IMR-90 (cell line): ENCODE data around the gene MED22. TPM values are rescaled to one million over a fixed set of nuclear protein-coding genes. Genes with fewer than 3 reads are reported as not detected.

ENCODE experiments used
- ATAC-seq: fragments of 200-7000 bp; cut with Tn5 transposase; 2 replicates; pipeline ENCODE4 v1.9.1; 2020; ENCODE audit warnings: low read depth, mild to moderate bottlenecking, moderate library complexity
- BruUV-seq: library from RNA; stranded (reverse); fragments of 400-500 nt; replicated peaks from 2 replicates; lab custom pipeline; 2021; lab: Mats Ljungman, UMichigan
- CTCF ChIA-PET: fragments of 300-600 bp; formaldehyde crosslinking; extraction: SDS; loops from one replicate; lab custom pipeline; 2021; ENCODE audit warnings: antibody characterized with exemption; lab: Yijun Ruan, JAX
- POLR2A ChIA-PET: fragments of 300-600 bp; sonication (Branson Sonifier 250); formaldehyde crosslinking; loops from one replicate; lab custom pipeline; 2022; ENCODE audit warnings: antibody characterized with exemption; ENCODE audit not compliant: unreplicated experiment; lab: Charles Lee
- DNase-seq: peaks from one replicate; pipeline ENCODE4 v3.0.0; 2013
- H2AFZ ChIP-seq: replicated peaks from 2 replicates; pipeline ENCODE3; 2013; ENCODE audit warnings: low read length, mild to moderate bottlenecking; ENCODE audit not compliant: poor library complexity
- H2AK5ac ChIP-seq: 2 replicates; pipeline ENCODE4 v1.6.1; 2013; ENCODE audit warnings: low read depth, low read length, inconsistent platforms
- H2AK9ac ChIP-seq: replicated peaks from 2 replicates; pipeline ENCODE3; 2013; ENCODE audit warnings: mild to moderate bottlenecking, low read depth, low read length, moderate library complexity; ENCODE audit not compliant: poor library complexity
- H2BK120ac ChIP-seq: 2 replicates; pipeline ENCODE4 v1.6.1; 2013; ENCODE audit warnings: low read depth, low read length, inconsistent platforms
- H2BK15ac ChIP-seq: 3 replicates; pipeline ENCODE4 v1.6.1; 2013; ENCODE audit warnings: low read depth, low read length, inconsistent platforms
- H2BK20ac ChIP-seq: 2 replicates; pipeline ENCODE4 v1.6.1; 2013; ENCODE audit warnings: low read depth, mild to moderate bottlenecking, inconsistent platforms, low read length, moderate library complexity
- H2BK5ac ChIP-seq: 2 replicates; pipeline ENCODE4 v1.6.1; 2013; ENCODE audit warnings: mild to moderate bottlenecking, low read depth, low read length, inconsistent platforms; ENCODE audit not compliant: poor library complexity, severe bottlenecking
- H3K14ac ChIP-seq: replicated peaks from 2 replicates; pipeline ENCODE4 v1.6.1; 2013; ENCODE audit warnings: low read depth, low read length, inconsistent platforms
- H3K18ac ChIP-seq: 2 replicates; pipeline ENCODE4 v1.6.1; 2013; ENCODE audit warnings: low read depth, low read length, control low read depth
- H3K23ac ChIP-seq: 2 replicates; pipeline ENCODE4 v1.6.1; 2013; ENCODE audit warnings: low read depth, low read length, inconsistent platforms
- H3K27ac ChIP-seq: 2 replicates; pipeline ENCODE4 v1.5.1; 2013; ENCODE audit warnings: mild to moderate bottlenecking, control low read depth, low read length; ENCODE audit not compliant: insufficient read depth
- H3K27me3 ChIP-seq: 2 replicates; pipeline ENCODE4 v1.6.1; 2013; ENCODE audit warnings: low read length; ENCODE audit not compliant: control insufficient read depth, insufficient read depth
- H3K36me3 ChIP-seq: 2 replicates; pipeline ENCODE4 v1.6.1; 2013; ENCODE audit warnings: low read length, mixed read lengths; ENCODE audit not compliant: control insufficient read depth, insufficient read depth
- H3K4ac ChIP-seq: 2 replicates; pipeline ENCODE4 v1.6.1; 2013; ENCODE audit warnings: low read depth, low read length, inconsistent platforms
- H3K4me1 ChIP-seq: 2 replicates; pipeline ENCODE4 v1.6.1; 2013; ENCODE audit warnings: low read length, mixed read lengths; ENCODE audit not compliant: control insufficient read depth, insufficient read depth
- H3K4me2 ChIP-seq: 2 replicates; pipeline ENCODE4 v1.6.1; 2013; ENCODE audit warnings: low read depth, mild to moderate bottlenecking, control low read depth, low read length, moderate library complexity
- H3K4me3 ChIP-seq: 2 replicates; pipeline ENCODE4 v1.5.1; 2013; ENCODE audit warnings: low read depth, mild to moderate bottlenecking, control low read depth, low read length, moderate library complexity; ENCODE audit not compliant: insufficient read depth
- H3K56ac ChIP-seq: 2 replicates; pipeline ENCODE4 v1.6.1; 2013; ENCODE audit warnings: low read length, inconsistent platforms; ENCODE audit not compliant: insufficient read depth; ENCODE audit errors: extremely low read depth
- H3K79me1 ChIP-seq, 2 experiments: 2 replicates each; pipeline ENCODE4 v1.6.1; 2013; ENCODE audit warnings: low read length in 2 of 2, inconsistent platforms in 1 of 2, low read depth in 1 of 2
- H3K9ac ChIP-seq: 2 replicates; pipeline ENCODE4 v1.6.1; 2013; ENCODE audit warnings: low read depth, low read length, control low read depth
- H3K9me1 ChIP-seq: 2 replicates; pipeline ENCODE4 v1.6.1; 2013; ENCODE audit warnings: low read length, inconsistent platforms; ENCODE audit not compliant: insufficient read depth
- H3K9me3 ChIP-seq: 2 replicates; pipeline ENCODE4 v1.6.1; 2013; ENCODE audit warnings: low read length; ENCODE audit not compliant: control insufficient read depth, insufficient read depth
- H4K20me1 ChIP-seq: 2 replicates; pipeline ENCODE4 v1.6.1; 2013; ENCODE audit warnings: low read length, inconsistent platforms; ENCODE audit not compliant: insufficient read depth
- H4K5ac ChIP-seq: 2 replicates; pipeline ENCODE4 v1.6.1; 2013; ENCODE audit warnings: mild to moderate bottlenecking, low read depth, low read length, control low read depth
- H4K8ac ChIP-seq, 2 experiments: 2 replicates each; pipeline ENCODE4 v1.6.1; 2013; ENCODE audit warnings: low read depth in 2 of 2, low read length in 2 of 2, control low read depth in 1 of 2, inconsistent platforms in 1 of 2
- H4K91ac ChIP-seq: 2 replicates; pipeline ENCODE4 v1.6.1; 2013; ENCODE audit warnings: low read depth, low read length, inconsistent platforms; ENCODE audit not compliant: insufficient read depth
- CHD1 ChIP-seq: IDR thresholded peaks from 2 replicates; pipeline ENCODE4 v1.6.1; 2012; ENCODE audit warnings: low read depth, low read length, improper control_type of control experiment
- MAFK ChIP-seq: IDR thresholded peaks from 2 replicates; pipeline ENCODE4 v1.6.1; 2012; ENCODE audit warnings: low read depth, low read length, improper control_type of control experiment
- RCOR1 ChIP-seq: IDR thresholded peaks from 2 replicates; pipeline ENCODE4 v1.6.1; 2012; ENCODE audit warnings: mild to moderate bottlenecking, low read length, improper control_type of control experiment; ENCODE audit not compliant: insufficient replicate concordance
- SMC3 ChIP-seq: fragments of 150-350 bp; IDR thresholded peaks from 2 replicates; pipeline ENCODE4 v1.6.1; 2016; ENCODE audit warnings: low read depth, mild to moderate bottlenecking, antibody characterized with exemption, low read length, moderate library complexity
- USF2 ChIP-seq: fragments of 150-350 bp; IDR thresholded peaks from 2 replicates; pipeline ENCODE4 v1.6.1; 2017; ENCODE audit warnings: mild to moderate bottlenecking, antibody characterized with exemption, low read length, low read depth
- WGBS, 2 experiments: methylation state at CpG; one replicate each; pipeline versions ENCODE4 v1.1.5 to v1.1.7; 2013; ENCODE audit warnings: missing lambda C conversion rate in 2 of 2; ENCODE audit not compliant: insufficient read length in 1 of 2; ENCODE audit errors: extremely low coverage in 2 of 2; 5-methylcytosine and 5-hydroxymethylcytosine counted together
- dilution Hi-C: fragments of 300-500 bp; cut with HindIII; formaldehyde crosslinking; loops from one replicate; pipeline ENCODE4 v1.14.3; 2018; ENCODE audit warnings: low sequenced_read_pairs; ENCODE audit not compliant: unreplicated experiment
- in situ Hi-C: fragments of 300-500 bp; cut with MboI; formaldehyde crosslinking; loops from 3 replicates; pipeline ENCODE4 v1.14.3; 2019; ENCODE audit warnings: low sequenced_read_pairs, inconsistent platforms, mixed read lengths
- intact Hi-C: fragments of 100-400 bp; cut with micrococcal nuclease; formaldehyde crosslinking; loops from 2 replicates; pipeline ENCODE4 v1.10.0; 2022
- polyA plus RNA-seq, 3 experiments: library from polyadenylated mRNA; depleted of rRNA; stranded (reverse); fragments of >200 nt; gene quantifications; 2 replicates each; pipeline ENCODE4 v1.2.3, GENCODE V29; 2012; ENCODE audit warnings: low replicate concordance in 1 of 3
- total RNA-seq: library from RNA; depleted of rRNA; stranded (reverse); fragments of >200 nt; gene quantifications from 2 replicates; pipeline ENCODE4 v1.2.3, GENCODE V29; 2012
- TF ChIP-seq, protein P1 (sequence below): conservative IDR thresholded peaks from 2 replicates; pipeline ENCODE4 v1.5.1; 2012; ENCODE audit warnings: mild to moderate bottlenecking, low read depth, low read length, improper control_type of control experiment

The MED22 gene
- total and polyA plus RNA-seq, 2 of the 4 experiments (the other 2 are of a cell fraction) = 7.9 to 28.3 TPM

DNA sequence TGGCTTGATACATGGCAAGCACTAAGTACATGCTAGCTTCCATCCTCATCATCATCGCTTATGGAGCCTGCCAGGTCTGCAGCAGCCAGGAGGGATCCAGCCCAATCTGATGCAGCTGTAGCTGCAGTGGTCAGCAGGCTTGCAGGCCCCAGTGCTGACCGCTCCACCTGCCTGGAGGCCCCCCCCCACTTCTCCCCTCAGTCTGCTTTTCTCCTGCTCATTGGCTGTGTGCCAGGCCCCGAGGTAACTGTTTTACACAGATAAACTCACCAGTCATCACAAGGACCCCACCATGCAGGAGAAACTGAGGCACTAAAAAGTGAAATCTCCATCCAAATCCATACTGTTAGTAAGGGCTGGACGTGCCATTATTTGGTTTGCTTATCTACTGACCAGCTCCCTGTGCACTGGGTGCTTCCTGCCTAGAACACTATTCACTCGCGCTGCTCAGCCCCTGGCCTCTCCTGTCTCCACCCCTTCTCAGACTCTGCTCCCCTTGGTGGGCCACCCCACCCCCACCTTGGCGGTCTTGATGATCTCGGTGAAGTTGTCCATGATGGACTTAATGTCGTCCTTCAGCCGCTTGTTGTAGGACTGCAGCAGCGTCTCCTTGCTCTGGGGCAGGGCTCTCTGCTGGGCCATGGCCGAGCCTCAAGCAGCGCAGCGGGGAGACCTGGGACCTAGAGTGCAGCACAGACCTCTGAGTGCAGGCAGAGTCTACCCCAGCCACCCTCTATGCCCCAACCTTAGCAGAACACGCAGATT, 1.7 kb downstream of the MED22 start:
- Histone ChIP-seq H2AK5ac (peak overlapping the region; percentile 44; the same call in 1 of the 2 replicates), H4K20me1 (peaks cover 38% of the 10 kb centered on the region), H2BK20ac (no peak overlapping the region), H4K8ac (no peak overlapping the region), H3K79me1 (peaks cover 31 to 69% of the 10 kb centered on the region in 2 experiments), H2AFZ (peak overlapping the region; percentile 77), H2BK120ac (no peak overlapping the region), H3K9ac (peak overlapping the region; percentile 75), H3K9me3 (no peaks in the 10 kb centered on the region), H3K9me1 (peaks cover 6% of the 10 kb centered on the region; the same call in 1 of the 2 replicates), H2BK5ac (no peak overlapping the region), H3K18ac (no peak overlapping the region), H3K27me3 (no peaks in the 10 kb centered on the region), H3K27ac (peak overlapping the region; percentile 16; the same call in 1 of the 2 replicates), H3K4me1 (peaks cover 16% of the 10 kb centered on the region), H3K4me3 (peak overlapping the region; percentile 74; the same call in 1 of the 2 replicates), H4K91ac (no peak overlapping the region), H3K23ac (peak overlapping the region; percentile 38; the same call in 1 of the 2 replicates), H3K4me2 (peak overlapping the region; percentile 89), H3K56ac (no peak overlapping the region), H2BK15ac (no peak overlapping the region), H4K5ac (no peak overlapping the region), H3K14ac (no peak overlapping the region), H3K36me3 (peaks cover 65% of the 10 kb centered on the region), H3K4ac (peak overlapping the region; percentile 11; the same call in 1 of the 2 replicates), H2AK9ac (peak overlapping the region; percentile 52)
- in situ Hi-C loops (no loop called here), intact Hi-C loops (no loop called here), dilution Hi-C loops (no loop called here)
- 57% methylated on average over 12 of the region's 15 CpGs; no CpG with 5 or more reads in 1 of the 2 experiments for WGBS, 2 experiments
- DNase-seq (no peak), ATAC-seq (no peak)
- BruUV-seq = no TSS peak
- TF ChIP-seq SMC3 (no peak), MAFK (no peak), CHD1 (no peak), USF2 (no peak), RCOR1 (no peak)
- TF ChIP-seq, protein P1, sequence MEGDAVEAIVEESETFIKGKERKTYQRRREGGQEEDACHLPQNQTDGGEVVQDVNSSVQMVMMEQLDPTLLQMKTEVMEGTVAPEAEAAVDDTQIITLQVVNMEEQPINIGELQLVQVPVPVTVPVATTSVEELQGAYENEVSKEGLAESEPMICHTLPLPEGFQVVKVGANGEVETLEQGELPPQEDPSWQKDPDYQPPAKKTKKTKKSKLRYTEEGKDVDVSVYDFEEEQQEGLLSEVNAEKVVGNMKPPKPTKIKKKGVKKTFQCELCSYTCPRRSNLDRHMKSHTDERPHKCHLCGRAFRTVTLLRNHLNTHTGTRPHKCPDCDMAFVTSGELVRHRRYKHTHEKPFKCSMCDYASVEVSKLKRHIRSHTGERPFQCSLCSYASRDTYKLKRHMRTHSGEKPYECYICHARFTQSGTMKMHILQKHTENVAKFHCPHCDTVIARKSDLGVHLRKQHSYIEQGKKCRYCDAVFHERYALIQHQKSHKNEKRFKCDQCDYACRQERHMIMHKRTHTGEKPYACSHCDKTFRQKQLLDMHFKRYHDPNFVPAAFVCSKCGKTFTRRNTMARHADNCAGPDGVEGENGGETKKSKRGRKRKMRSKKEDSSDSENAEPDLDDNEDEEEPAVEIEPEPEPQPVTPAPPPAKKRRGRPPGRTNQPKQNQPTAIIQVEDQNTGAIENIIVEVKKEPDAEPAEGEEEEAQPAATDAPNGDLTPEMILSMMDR = no peak
- CTCF ChIA-PET = no interaction called here
- POLR2A ChIA-PET = interaction anchor here (0.9 kb wide), 1 partner anchor 10 kb away, joined by 3 read pairs; the partner anchor contains the start of gene SURF6
